GM23338 (cell line): ENCODE data around the gene MINDY3. TPM values are rescaled to one million over a fixed set of nuclear protein-coding genes. Genes with fewer than 3 reads are reported as not detected.

Experiments
- ATAC-seq: fragments of 200-7000 bp; cut with Tn5 transposase; 3 replicates; pipeline ENCODE4 v1.9.1; 2020
- DNase-seq: peaks from one replicate; pipeline ENCODE4 v3.0.0-alpha.2; 2015; ENCODE audit warnings: low spot score
- H2AFZ ChIP-seq: fragments of 200-600 bp; sonication (generic); 2 replicates; pipeline ENCODE4 v1.8.0; 2016; ENCODE audit warnings: antibody characterized with exemption, mild to moderate bottlenecking, moderate library complexity
- H3F3A ChIP-seq: fragments of 200-600 bp; sonication (generic); replicated peaks from 2 replicates; pipeline ENCODE4 v1.8.0; 2017; ENCODE audit warnings: antibody characterized with exemption, mixed run types, low read depth
- H3K27ac ChIP-seq: fragments of 200-600 bp; sonication (generic); 2 replicates; pipeline ENCODE4 v1.6.1; 2016; ENCODE audit warnings: low read depth
- H3K27me3 ChIP-seq: fragments of 200-600 bp; sonication (generic); 2 replicates; pipeline ENCODE4 v1.8.0; 2016; ENCODE audit warnings: mild to moderate bottlenecking, mixed run types, moderate library complexity; ENCODE audit not compliant: insufficient read depth
- H3K36me3 ChIP-seq: fragments of 200-600 bp; sonication (generic); 2 replicates; pipeline ENCODE4 v1.8.0; 2016; ENCODE audit warnings: mild to moderate bottlenecking; ENCODE audit not compliant: insufficient read depth
- H3K4me1 ChIP-seq: fragments of 200-600 bp; sonication (generic); 2 replicates; pipeline ENCODE4 v1.8.0; 2016; ENCODE audit warnings: mild to moderate bottlenecking, moderate library complexity; ENCODE audit not compliant: insufficient read depth
- H3K4me2 ChIP-seq: fragments of 200-600 bp; sonication (generic); 2 replicates; pipeline ENCODE4 v1.7.1; 2017; ENCODE audit warnings: mixed run types
- H3K4me3 ChIP-seq: fragments of 200-600 bp; sonication (generic); 2 replicates; pipeline ENCODE4 v1.6.1; 2016; ENCODE audit warnings: mixed run types
- H3K79me2 ChIP-seq: fragments of 200-600 bp; sonication (generic); replicated peaks from 2 replicates; pipeline ENCODE4 v1.8.0; 2017; ENCODE audit warnings: mild to moderate bottlenecking; ENCODE audit not compliant: insufficient read depth
- H3K9me2 ChIP-seq: fragments of 200-600 bp; sonication (generic); 2 replicates; pipeline ENCODE4 v1.8.0; 2017; ENCODE audit not compliant: insufficient read depth
- H4K20me1 ChIP-seq: fragments of 200-600 bp; sonication (generic); replicated peaks from 2 replicates; pipeline ENCODE4 v1.8.0; 2017; ENCODE audit warnings: mild to moderate bottlenecking; ENCODE audit not compliant: insufficient read depth
- H3K27ac Mint-ChIP-seq: 2 replicates; pipeline ENCODE4 v1.8.0; 2020; ENCODE audit warnings: inconsistent platforms, mild to moderate bottlenecking, moderate library complexity, mixed read lengths
- H3K27me3 Mint-ChIP-seq: 3 replicates; pipeline ENCODE4 v1.8.0; 2022; ENCODE audit warnings: low read depth, mild to moderate bottlenecking, moderate library complexity, mixed read lengths, inconsistent platforms; ENCODE audit not compliant: insufficient read depth, poor library complexity
- H3K36me3 Mint-ChIP-seq: 3 replicates; pipeline ENCODE4 v1.8.0; 2021; ENCODE audit warnings: low read depth, mild to moderate bottlenecking, inconsistent platforms, moderate library complexity, mixed read lengths
- H3K4me1 Mint-ChIP-seq: 3 replicates; pipeline ENCODE4 v1.8.0; 2020; ENCODE audit warnings: mild to moderate bottlenecking, inconsistent platforms, mixed read lengths
- H3K4me3 Mint-ChIP-seq: 3 replicates; pipeline ENCODE4 v1.8.0; 2021; ENCODE audit warnings: moderate library complexity, mild to moderate bottlenecking, inconsistent platforms, mixed read lengths
- H3K9me3 Mint-ChIP-seq: 3 replicates; pipeline ENCODE4 v1.8.0; 2020; ENCODE audit warnings: moderate library complexity, mild to moderate bottlenecking, inconsistent platforms, mixed read lengths
- CREB1 ChIP-seq: fragments of 250-450 bp; sonication (Bioruptor Pico); IDR thresholded peaks from 2 replicates; pipeline ENCODE4 v1.5.0; 2020; ENCODE audit warnings: low read depth, mild to moderate bottlenecking, moderate library complexity
- CTCF ChIP-seq, 2 experiments: fragments of 200-600 bp in 1 of 2; sonication (generic) in 1 of 2; conservative IDR thresholded peaks; 2 replicates each; pipeline versions ENCODE4 v1.5.1 to v1.6.1; 2016 to 2017; ENCODE audit warnings: antibody characterized with exemption in 2 of 2, low read depth in 2 of 2, mild to moderate bottlenecking in 2 of 2, moderate library complexity in 1 of 2
- EZH2 ChIP-seq: fragments of 200-600 bp; sonication (generic); IDR thresholded peaks from one replicate; pipeline ENCODE4 v1.8.0; 2017; ENCODE audit warnings: antibody characterized with exemption, mild to moderate bottlenecking, low read depth; ENCODE audit not compliant: unreplicated experiment
- EZH2phosphoT487 ChIP-seq: fragments of 200-600 bp; sonication (generic); IDR thresholded peaks from one replicate; pipeline ENCODE4 v1.8.1; 2018; ENCODE audit warnings: antibody characterized with exemption; ENCODE audit not compliant: unreplicated experiment
- JUNB ChIP-seq: IDR thresholded peaks from one replicate; pipeline ENCODE4 v1.6.1; 2016; ENCODE audit warnings: antibody characterized with exemption; ENCODE audit not compliant: unreplicated experiment
- NANOG ChIP-seq: IDR thresholded peaks from 2 replicates; pipeline ENCODE4 v1.6.1; 2016; ENCODE audit warnings: antibody characterized with exemption, borderline replicate concordance
- POLR2AphosphoS5 ChIP-seq: IDR thresholded peaks from 2 replicates; pipeline ENCODE4 v1.6.1; 2016; ENCODE audit warnings: antibody characterized with exemption, low read depth
- REST ChIP-seq: IDR thresholded peaks from one replicate; pipeline ENCODE4 v1.6.1; 2018; ENCODE audit warnings: antibody characterized with exemption; ENCODE audit not compliant: unreplicated experiment
- STAT1 ChIP-seq: IDR thresholded peaks from one replicate; pipeline ENCODE4 v1.6.1; 2016; ENCODE audit warnings: antibody characterized with exemption; ENCODE audit not compliant: unreplicated experiment
- ZNF331 ChIP-seq: fragments of 250-450 bp; sonication (Bioruptor Pico); IDR thresholded peaks from 2 replicates; pipeline ENCODE4 v1.5.0; 2020; ENCODE audit warnings: low read depth, mild to moderate bottlenecking, moderate library complexity
- ZNF462 ChIP-seq: fragments of 250-450 bp; sonication (Bioruptor Pico); IDR thresholded peaks from 2 replicates; pipeline ENCODE4 v1.5.0; 2020; ENCODE audit warnings: mild to moderate bottlenecking, moderate library complexity
- polyA plus RNA-seq: library from polyadenylated mRNA; unstranded; fragments of >200 nt; fragmentation: Nextera tagmentation; extraction: Ambion mirVana; gene quantifications from 2 replicates; pipeline ENCODE4 v1.2.1, GENCODE V29; 2016
- total RNA-seq: library from RNA; depleted of rRNA; stranded (reverse); fragments of >200 nt; shearing (Covaris generic); gene quantifications from 2 replicates; pipeline ENCODE4 v1.2.3, GENCODE V29; 2014
- TF ChIP-seq, protein P1 (sequence below): IDR thresholded peaks from 2 replicates; pipeline ENCODE4 v1.6.1; 2016; ENCODE audit warnings: antibody characterized with exemption

MINDY3 gene
- total and polyA plus RNA-seq, 2 experiments from 2014 or later: 10.2 to 13.6 TPM

DNA sequence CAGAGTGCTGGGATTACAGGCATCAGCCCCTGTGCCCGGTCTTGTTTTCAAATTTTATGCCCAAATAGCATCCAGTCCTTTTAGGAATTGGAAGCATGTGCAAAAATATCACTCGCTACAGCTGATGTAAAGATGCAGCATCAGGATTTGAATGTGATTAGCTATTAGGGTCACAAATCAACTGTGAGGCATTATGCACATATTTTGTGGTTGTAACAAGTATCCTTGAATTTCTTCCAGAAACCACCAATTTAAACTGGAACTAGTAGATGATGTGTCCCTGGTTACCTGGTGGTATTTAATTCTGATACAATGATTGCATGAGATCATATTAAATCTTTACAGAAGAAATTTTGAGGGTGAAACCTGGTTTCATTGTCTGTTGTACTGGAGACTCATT lies 99.6 kb downstream of the MINDY3 start:
- H3K27ac Mint-ChIP-seq: no peak overlapping the region
- Histone ChIP-seq H3K36me3 (no peaks in the 10 kb centered on the region), H2AFZ (no peak overlapping the region), H3K4me3 (no peak overlapping the region), H3K79me2 (no peaks in the 10 kb centered on the region), H3K27ac (no peak overlapping the region), H3F3A (no peaks in the 10 kb centered on the region), H3K27me3 (no peaks in the 10 kb centered on the region), H4K20me1 (no peaks in the 10 kb centered on the region), H3K9me2 (no peaks in the 10 kb centered on the region), H3K4me1 (no peaks in the 10 kb centered on the region), H3K4me2 (no peak overlapping the region)
- peaks cover 3% of the 10 kb centered on the region for H3K27me3 Mint-ChIP-seq
- no peak overlapping the region for H3K4me3 Mint-ChIP-seq
- DNase-seq (no peak), ATAC-seq (no peak)
- H3K36me3 Mint-ChIP-seq: no peaks in the 10 kb centered on the region
- peaks cover 6% of the 10 kb centered on the region for H3K9me3 Mint-ChIP-seq
- no peak for TF ChIP-seq CTCF (conservative IDR thresholded peaks at IDR 0.05; ENCODE audit: low read depth in 2 of 2)
- TF ChIP-seq POLR2AphosphoS5: no peak
- TF ChIP-seq ZNF462 (CRISPR knock-in tag): no peak
- TF ChIP-seq, protein P1, sequence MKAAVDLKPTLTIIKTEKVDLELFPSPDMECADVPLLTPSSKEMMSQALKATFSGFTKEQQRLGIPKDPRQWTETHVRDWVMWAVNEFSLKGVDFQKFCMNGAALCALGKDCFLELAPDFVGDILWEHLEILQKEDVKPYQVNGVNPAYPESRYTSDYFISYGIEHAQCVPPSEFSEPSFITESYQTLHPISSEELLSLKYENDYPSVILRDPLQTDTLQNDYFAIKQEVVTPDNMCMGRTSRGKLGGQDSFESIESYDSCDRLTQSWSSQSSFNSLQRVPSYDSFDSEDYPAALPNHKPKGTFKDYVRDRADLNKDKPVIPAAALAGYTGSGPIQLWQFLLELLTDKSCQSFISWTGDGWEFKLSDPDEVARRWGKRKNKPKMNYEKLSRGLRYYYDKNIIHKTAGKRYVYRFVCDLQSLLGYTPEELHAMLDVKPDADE: no peak
- TF ChIP-seq STAT1: no peak
- TF ChIP-seq CREB1 (CRISPR knock-in tag): no peak
- TF ChIP-seq NANOG: no peak
- TF ChIP-seq EZH2phosphoT487: no peak
- no peak for TF ChIP-seq EZH2
- no peak for TF ChIP-seq JUNB
- TF ChIP-seq REST: no peak
- TF ChIP-seq ZNF331 (CRISPR knock-in tag): no peak
- no peaks in the 10 kb centered on the region for H3K4me1 Mint-ChIP-seq
